ENCODE results near the gene CCDC18.

The CCDC18 gene

GRCh38 chr1:93322349-93322748, 141.8 kb downstream of the CCDC18 start:
- no peak for TF ChIP-seq SUZ12 (IDR thresholded peaks at IDR 0.05)
- TF ChIP-seq L3MBTL2 (conservative IDR thresholded peaks at IDR 0.05): no peak
- no peak for TF ChIP-seq ELF4 (IDR thresholded peaks at IDR 0.05)
- TF ChIP-seq FOXM1 (IDR thresholded peaks at IDR 0.05; ENCODE audit: borderline replicate concordance): no peak
- no peak for TF ChIP-seq BHLHE40 (IDR thresholded peaks at IDR 0.05; ENCODE audit: borderline replicate concordance)
- TF ChIP-seq, protein P1, sequence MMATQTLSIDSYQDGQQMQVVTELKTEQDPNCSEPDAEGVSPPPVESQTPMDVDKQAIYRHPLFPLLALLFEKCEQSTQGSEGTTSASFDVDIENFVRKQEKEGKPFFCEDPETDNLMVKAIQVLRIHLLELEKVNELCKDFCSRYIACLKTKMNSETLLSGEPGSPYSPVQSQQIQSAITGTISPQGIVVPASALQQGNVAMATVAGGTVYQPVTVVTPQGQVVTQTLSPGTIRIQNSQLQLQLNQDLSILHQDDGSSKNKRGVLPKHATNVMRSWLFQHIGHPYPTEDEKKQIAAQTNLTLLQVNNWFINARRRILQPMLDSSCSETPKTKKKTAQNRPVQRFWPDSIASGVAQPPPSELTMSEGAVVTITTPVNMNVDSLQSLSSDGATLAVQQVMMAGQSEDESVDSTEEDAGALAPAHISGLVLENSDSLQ (IDR thresholded peaks at IDR 0.05): no peak
- TF ChIP-seq CTBP1 (IDR thresholded peaks at IDR 0.05; ENCODE audit: borderline replicate concordance): no peak
- TF ChIP-seq FOXK2 (IDR thresholded peaks at IDR 0.05): no peak
- TF ChIP-seq ARNT (IDR thresholded peaks at IDR 0.05): no peak
- no peak for TF ChIP-seq FOXA1 (IDR thresholded peaks at IDR 0.05)
- no peak for TF ChIP-seq SP1 (IDR thresholded peaks at IDR 0.05)
- no peak for TF ChIP-seq LEF1 (IDR thresholded peaks at IDR 0.05; ENCODE audit: borderline replicate concordance)
- TF ChIP-seq TARDBP (IDR thresholded peaks at IDR 0.05): no peak
- TF ChIP-seq NFRKB (IDR thresholded peaks at IDR 0.05): no peak
- TF ChIP-seq HDGF (IDR thresholded peaks at IDR 0.05; ENCODE audit: borderline replicate concordance): no peak
- no peak for TF ChIP-seq ZNF384 (IDR thresholded peaks at IDR 0.05)
- no peak for DNase-seq (ENCODE audit: extremely low spot score)
- ChIA-PET POLR2A (no interaction called here), CTCF (interaction anchor here (2.5 kb wide), 1 partner anchor 18 kb away, joined by 10 read pairs; no protein-coding TSS in a partner anchor)

DNA sequence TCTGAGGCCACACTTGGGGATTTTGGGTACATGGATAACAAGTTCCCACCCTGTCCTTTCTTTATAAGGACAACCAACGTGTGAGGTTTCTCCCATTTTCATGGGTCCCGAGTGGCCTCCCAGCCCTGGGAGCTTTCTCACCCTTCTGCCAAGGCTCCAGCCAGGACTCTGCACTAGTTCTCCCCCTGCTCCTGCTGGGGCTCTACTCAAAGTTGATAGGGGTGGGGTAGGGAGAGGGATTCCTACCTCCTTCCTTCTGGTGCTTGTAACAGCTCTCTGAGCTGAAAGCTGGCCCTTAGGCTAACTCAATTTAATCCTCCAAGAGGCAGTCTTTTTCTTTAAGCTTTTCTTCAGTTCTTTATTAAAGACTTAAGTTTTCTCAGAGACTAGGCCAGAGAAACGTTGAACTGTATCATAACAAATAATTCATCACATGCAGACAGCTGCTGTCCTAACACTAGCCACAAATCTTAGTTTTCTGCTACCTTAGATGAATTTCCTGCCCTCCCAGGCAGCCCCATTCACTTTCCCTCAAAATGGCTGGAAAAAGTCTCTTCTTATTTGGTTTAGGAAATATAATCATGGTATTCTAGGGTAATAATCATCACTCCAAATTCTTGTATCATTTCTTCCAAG, 142.8 kb downstream of the CCDC18 start:
- ChIA-PET CTCF (interaction anchor here (2.5 kb wide), 1 partner anchor 18 kb away, joined by 10 read pairs; no protein-coding TSS in a partner anchor), POLR2A (interaction anchor here (1.5 kb wide), 1 partner anchor 22 kb away, joined by 7 read pairs; the partner anchor contains the start of gene DR1)
- no peak for TF ChIP-seq ZNF384 (IDR thresholded peaks at IDR 0.05)
- no peak for TF ChIP-seq TARDBP (IDR thresholded peaks at IDR 0.05)
- no peak for TF ChIP-seq ARNT (IDR thresholded peaks at IDR 0.05)
- no peak for TF ChIP-seq HDGF (IDR thresholded peaks at IDR 0.05; ENCODE audit: borderline replicate concordance)
- no peak for TF ChIP-seq BHLHE40 (IDR thresholded peaks at IDR 0.05; ENCODE audit: borderline replicate concordance)
- no peak for TF ChIP-seq FOXK2 (IDR thresholded peaks at IDR 0.05)
- no peak for TF ChIP-seq NFRKB (IDR thresholded peaks at IDR 0.05)
- TF ChIP-seq, protein P1 (IDR thresholded peaks at IDR 0.05): no peak
- TF ChIP-seq CTBP1 (IDR thresholded peaks at IDR 0.05; ENCODE audit: borderline replicate concordance): no peak
- TF ChIP-seq FOXA1 (IDR thresholded peaks at IDR 0.05): no peak
- TF ChIP-seq FOXM1 (IDR thresholded peaks at IDR 0.05; ENCODE audit: borderline replicate concordance): no peak
- TF ChIP-seq L3MBTL2 (conservative IDR thresholded peaks at IDR 0.05): no peak
- no peak for TF ChIP-seq SP1 (IDR thresholded peaks at IDR 0.05)
- no peak for TF ChIP-seq LEF1 (IDR thresholded peaks at IDR 0.05; ENCODE audit: borderline replicate concordance)
- no peak for TF ChIP-seq SUZ12 (IDR thresholded peaks at IDR 0.05)
- no peak for TF ChIP-seq ELF4 (IDR thresholded peaks at IDR 0.05)
- no peak for DNase-seq (ENCODE audit: extremely low spot score)

DNA sequence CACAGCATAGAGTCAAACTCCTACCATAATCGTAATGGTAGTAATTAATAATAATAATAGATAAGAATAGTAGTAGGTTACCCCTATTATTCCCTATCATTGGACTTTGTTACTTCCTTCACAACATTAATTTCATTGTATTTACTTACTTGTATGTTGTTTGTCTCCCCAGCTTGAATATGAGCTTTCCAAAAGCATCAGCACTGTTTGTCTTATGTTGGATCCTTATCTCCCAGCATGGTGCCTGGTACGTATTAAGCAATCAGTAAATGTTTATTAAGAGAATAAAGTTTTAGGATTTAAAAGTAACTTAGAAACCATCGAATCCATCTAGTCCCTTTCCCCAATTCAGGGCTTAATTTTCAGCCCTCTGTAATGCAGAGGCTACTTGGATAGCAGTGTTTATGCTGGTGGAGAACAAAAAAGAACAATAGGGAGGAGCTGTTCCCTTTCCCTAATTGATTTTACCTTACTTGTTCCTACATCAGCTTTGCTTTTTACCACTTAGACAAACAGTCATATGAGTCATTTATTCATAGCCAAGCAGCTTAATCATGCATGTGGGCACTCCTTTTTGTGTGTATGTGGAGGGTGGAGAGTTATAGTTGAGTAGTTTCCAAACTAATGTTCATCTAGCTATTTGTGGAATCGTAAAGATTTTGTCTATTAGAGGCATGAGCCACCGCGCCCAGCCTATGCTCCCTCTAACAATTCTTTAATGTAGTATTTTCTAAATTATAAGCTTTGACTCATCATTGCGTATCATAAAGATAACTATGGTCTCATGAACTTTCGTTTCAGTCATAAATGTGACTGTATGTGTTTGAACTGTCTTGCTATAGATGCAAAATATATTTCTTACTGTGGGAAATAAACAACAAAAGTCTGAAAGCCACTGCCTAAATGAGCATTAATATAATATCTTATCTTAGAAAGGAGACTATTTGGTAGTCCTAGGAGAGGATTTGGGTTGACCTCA, 144.3 kb downstream of the CCDC18 start:
- ChIA-PET POLR2A (interaction anchor here (0.9 to 1.7 kb wide), 3 partner anchors 10 to 21 kb away, joined by 4 to 8 read pairs (median 7); partner anchors contain the start of gene DR1), CTCF (interaction anchor here (0.9 to 2.5 kb wide), 2 partner anchors 20 to 21 kb away, joined by 6 to 10 read pairs; no protein-coding TSS in a partner anchor)
- no peak for DNase-seq (ENCODE audit: extremely low spot score)
- no peak for TF ChIP-seq FOXA1 (IDR thresholded peaks at IDR 0.05)
- no peak for TF ChIP-seq TARDBP (IDR thresholded peaks at IDR 0.05)
- no peak for TF ChIP-seq ARNT (IDR thresholded peaks at IDR 0.05)
- no peak for TF ChIP-seq NFRKB (IDR thresholded peaks at IDR 0.05)
- no peak for TF ChIP-seq ZNF384 (IDR thresholded peaks at IDR 0.05)
- TF ChIP-seq CTBP1 (IDR thresholded peaks at IDR 0.05; ENCODE audit: borderline replicate concordance): no peak
- no peak for TF ChIP-seq L3MBTL2 (conservative IDR thresholded peaks at IDR 0.05)
